T47D (cell line): ENCODE data around the gene HNF1A.

ENCODE experiments used
- DNase-seq, 2 experiments: peaks; one replicate each; pipeline versions ENCODE4 v3.0.0 to v3.0.0-alpha.2; 2011 to 2012; ENCODE audit warnings: low read depth in 1 of 2, low spot score in 1 of 2
- JUND ChIP-seq: IDR thresholded peaks from 2 replicates; pipeline ENCODE4 v1.6.1; 2012; ENCODE audit warnings: low read depth
- in situ Hi-C: cut with HindIII; loops from 2 replicates; pipeline ENCODE4 v1.10.0; 2016; ENCODE audit warnings: low sequenced_read_pairs, low pct_unique_long_range_greater_than_20kb

Gene HNF1A, protein sequence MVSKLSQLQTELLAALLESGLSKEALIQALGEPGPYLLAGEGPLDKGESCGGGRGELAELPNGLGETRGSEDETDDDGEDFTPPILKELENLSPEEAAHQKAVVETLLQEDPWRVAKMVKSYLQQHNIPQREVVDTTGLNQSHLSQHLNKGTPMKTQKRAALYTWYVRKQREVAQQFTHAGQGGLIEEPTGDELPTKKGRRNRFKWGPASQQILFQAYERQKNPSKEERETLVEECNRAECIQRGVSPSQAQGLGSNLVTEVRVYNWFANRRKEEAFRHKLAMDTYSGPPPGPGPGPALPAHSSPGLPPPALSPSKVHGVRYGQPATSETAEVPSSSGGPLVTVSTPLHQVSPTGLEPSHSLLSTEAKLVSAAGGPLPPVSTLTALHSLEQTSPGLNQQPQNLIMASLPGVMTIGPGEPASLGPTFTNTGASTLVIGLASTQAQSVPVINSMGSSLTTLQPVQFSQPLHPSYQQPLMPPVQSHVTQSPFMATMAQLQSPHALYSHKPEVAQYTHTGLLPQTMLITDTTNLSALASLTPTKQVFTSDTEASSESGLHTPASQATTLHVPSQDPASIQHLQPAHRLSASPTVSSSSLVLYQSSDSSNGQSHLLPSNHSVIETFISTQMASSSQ

GRCh38 chr12:120978296-120979219 is at the start of gene HNF1A:
Gene HNF1A, plus strand, starts transcription at chr12:120978543. Its CDS starts 226 bp downstream, at chr12:120978769.
- no peak for TF ChIP-seq JUND
- no peak for DNase-seq
- in situ Hi-C loops: no loop called here

GRCh38 chr12:120928864-120929652 is 49.3 kb upstream of the HNF1A start:
- in situ Hi-C loops: no loop called here
- no peak for TF ChIP-seq JUND
- DNase-seq: peak in 1 of 2 experiments; percentile 88

DNA sequence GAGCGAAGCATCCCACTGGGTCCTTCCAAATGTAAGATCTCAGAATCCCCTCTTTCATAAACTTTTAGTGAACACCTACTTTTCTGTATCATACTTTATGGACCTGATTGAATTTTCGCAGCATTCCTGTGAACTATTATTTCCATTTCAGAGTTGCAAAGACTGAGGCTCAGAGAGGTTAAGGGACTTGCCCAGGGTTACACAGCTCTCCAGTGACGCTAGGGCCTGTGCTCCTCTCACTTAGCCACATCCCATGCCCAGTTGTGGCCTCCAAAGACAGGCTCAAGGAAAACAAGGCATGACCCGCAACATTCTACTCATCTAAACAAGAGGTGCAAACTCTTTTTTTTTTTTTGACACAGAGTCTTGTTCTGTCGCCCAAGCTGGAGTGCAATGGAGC is 48.3 kb upstream of the HNF1A start:
- DNase-seq: no peak
- in situ Hi-C loops: no loop called here
- no peak for TF ChIP-seq JUND

- TF ChIP-seq JUND: no peak
- no peak for DNase-seq
- in situ Hi-C loops: no loop called here
These were observed 46.3 kb upstream of the HNF1A start for GRCh38 chr12:120932058-120932457.

DNA sequence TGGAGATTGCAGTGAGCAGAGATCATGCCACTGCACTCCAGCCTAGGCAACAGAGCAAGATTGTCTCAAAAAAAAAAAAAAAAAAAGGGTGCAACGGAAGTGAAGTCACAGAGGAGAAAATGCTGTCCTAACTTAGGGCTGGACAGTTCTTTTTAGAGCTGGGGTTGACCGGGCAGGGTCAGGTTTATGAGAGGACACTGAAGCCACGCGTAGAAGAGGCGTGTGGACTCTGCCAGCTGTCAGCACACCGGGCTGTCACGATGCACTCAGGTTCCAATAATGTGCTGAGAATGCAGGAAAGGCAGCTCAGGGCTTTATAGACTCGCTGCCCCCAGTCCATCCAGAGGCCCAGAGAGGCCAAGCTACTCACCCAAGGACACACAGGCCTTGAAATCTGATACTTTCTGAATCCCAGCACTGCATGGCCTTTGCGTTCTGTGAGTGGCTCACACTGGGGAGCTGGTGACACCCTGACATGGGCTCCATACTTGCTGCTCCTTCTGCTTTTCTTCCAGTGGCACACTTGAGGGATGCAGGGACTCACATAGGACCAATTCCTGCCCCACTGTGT is 45.3 kb upstream of the HNF1A start:
- DNase-seq: no peak
- no peak for TF ChIP-seq JUND
- in situ Hi-C loops: no loop called here

GRCh38 chr12:120933786-120934185 is 44.6 kb upstream of the HNF1A start:
- in situ Hi-C loops: no loop called here
- TF ChIP-seq JUND: no peak
- no peak for DNase-seq

DNA sequence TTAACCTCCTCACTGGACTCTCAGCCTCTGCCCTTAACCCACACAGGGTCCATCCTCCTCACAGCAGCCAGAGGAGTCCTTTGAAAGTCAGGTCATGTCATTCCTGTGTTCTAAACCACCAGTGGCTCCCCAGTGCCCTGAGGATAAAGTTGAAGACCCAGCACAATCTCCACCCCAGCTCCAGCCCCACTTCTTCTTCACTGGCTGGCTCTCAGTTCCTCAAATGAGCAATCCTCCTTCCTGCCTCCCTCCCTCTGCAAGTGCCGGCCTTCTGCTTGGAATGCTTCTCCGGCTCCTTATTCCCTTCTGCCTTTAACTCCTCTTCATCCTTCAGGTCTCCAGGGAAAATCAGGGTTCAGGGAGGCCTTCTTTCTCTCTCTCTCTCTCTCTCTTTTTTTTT is 42.1 kb upstream of the HNF1A start:
- DNase-seq: no peak
- TF ChIP-seq JUND: no peak
- in situ Hi-C loops: no loop called here

DNA sequence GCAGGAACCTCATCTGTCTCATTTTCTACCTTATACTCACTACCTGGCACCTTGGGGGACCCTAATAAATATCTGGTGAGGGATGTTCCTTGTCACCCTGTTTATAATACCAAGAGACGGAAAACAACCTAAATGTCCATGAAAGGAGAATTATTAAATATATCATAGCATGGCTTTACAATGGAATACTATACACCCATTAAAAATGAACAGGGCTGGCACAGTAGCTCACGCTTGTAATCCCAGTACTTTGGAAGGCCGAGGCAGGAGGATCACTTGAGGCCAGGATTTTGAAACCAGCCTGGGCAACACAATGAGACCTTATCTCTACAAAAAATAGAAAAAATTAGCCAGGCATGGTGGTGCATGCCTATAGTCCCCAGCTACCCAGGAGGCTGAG is 39.8 kb upstream of the HNF1A start:
- TF ChIP-seq JUND: no peak
- in situ Hi-C loops: no loop called here
- DNase-seq: no peak

DNA sequence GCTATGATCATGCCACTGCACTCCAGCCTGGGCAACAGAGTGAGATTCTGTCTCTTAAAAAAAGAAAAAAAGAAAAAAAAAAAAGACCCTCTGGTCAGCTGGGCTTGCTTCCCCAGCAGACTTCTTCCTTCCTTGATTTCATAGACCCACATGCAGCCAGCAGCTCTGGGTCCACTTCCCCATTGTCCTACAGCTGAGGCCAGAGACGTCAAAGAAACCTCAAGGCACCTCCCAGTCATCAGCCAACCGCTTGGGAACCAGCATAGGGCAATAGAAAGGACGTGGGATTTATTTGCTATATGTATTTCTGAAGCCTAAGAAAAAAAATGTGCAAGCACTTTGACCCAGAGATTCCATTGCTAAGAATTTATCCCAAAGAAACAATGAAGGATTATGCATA is 38.8 kb upstream of the HNF1A start:
- in situ Hi-C loops: no loop called here
- TF ChIP-seq JUND: no peak
- DNase-seq: no peak

DNA sequence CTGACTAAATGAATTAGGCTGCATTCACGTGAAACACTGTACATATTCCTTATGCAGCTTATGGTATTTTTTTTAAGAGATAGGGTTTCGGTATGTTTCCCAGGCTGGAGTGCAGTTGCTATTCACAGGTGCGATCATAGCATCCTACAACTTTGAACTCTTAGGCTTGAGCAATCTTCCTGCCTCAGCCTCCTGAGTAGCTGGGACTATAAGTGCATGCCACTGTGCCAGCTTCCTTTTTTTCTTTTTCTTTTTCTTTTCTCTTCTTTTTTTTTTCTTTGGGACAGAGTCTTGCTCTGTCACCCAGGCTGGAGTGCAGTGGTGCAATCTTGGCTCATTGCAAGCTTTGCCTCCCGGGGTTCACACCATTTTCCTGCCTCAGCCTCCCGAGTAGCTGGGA is 38.3 kb upstream of the HNF1A start:
- in situ Hi-C loops: no loop called here
- no peak for TF ChIP-seq JUND
- DNase-seq: no peak

DNA sequence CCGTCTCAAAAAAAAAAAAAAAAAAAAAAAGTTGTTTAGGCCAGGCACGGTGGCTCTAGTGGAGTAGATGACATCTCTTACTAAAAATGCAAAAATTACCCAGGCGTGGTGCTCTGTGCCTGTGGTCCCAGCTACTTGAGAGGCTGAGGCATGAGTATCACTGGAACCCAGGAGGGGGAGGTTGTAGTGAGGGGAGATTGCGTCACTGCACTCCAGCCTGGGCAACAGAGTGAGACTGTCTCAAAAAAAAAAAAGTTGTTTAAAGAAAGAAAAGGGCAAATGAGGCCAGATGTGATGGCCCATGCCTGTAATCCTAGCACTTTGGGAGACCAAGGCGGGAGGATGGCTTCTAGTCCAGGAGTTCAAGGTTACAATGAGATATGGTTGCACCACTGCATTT is 37.5 kb upstream of the HNF1A start:
- in situ Hi-C loops: no loop called here
- TF ChIP-seq JUND: no peak

DNA sequence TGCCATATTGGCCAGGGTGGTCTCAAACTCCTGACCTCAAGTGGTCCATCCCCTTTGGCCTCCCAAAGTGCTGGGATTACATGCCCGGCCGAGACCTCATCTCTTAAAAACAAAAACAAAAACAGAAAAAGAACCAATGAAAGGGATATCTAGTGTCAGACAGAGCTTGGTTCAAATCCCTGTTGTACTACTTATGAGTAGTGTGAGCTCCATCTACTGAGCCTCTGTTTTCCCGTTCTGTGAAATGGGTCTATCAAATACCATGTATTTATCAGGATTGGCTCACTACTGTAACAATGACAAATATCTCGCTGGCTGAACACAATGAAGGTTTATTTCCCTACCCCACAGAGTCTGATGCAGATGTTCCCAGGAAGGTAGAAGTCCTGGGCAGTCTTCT is 36.9 kb upstream of the HNF1A start:
- DNase-seq: no peak
- in situ Hi-C loops: no loop called here
- TF ChIP-seq JUND: no peak

More for the DNA sequence above, 37.5 kb upstream of the HNF1A start:
- DNase-seq: no peak
